ENCODE measurements around the gene PPA2.

PPA2 gene

GRCh38 chr4:105400901-105401677 is 72.8 kb downstream of the PPA2 start:
- in situ Hi-C loops (cut with MboI; ENCODE audit: low sequenced_read_pairs) = no loop called here

DNA sequence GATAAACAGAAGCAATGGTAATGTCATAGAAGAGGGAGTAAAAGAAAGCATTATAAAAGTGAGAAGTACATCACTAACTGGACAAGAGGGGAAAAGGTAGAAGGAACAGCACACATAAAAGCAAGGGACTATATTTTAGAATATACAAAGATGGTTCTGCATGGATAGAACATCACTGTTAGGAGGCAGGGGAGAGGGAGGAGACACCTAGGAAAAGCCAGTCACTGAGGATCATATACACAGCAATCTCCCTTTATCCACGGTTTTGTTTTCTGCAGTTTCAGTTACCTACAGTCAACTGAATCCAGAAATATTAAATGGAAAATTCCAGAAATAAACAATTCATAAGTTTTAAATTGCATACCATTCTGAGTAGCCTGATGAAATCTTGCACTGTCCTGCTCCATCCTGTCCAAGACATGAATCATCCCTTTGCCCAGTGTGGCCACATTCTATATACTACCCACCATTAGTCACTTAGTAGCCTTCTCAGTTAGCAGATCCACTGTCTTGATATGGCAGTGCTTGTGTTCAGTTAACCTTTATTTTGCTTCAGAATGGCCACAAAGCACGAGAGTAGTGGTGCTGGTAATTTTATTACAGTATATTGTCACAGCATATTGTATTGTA is 74.2 kb downstream of the PPA2 start:
- in situ Hi-C loops (cut with MboI; ENCODE audit: low sequenced_read_pairs) = no loop called here

DNA sequence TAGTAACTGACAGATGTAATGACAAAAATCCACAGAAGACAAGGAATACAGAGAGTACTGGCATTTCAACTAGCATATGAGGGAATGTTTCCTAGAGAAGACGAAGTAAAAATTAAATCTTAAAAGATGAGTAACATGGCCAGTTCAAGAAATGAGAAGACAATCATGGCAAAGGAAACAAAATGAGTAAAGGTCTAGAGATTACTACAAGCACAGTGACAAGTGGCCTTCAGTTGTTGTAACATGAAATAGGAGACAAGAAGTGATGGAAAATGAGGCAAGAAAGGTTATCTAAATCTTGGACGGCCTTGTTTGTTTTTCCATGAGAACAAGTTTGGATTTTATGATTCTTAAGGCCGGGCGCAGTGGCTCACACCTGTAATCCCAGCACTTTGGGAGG is 81.0 kb downstream of the PPA2 start:
- in situ Hi-C loops (cut with MboI; ENCODE audit: low sequenced_read_pairs) = no loop called here

DNA sequence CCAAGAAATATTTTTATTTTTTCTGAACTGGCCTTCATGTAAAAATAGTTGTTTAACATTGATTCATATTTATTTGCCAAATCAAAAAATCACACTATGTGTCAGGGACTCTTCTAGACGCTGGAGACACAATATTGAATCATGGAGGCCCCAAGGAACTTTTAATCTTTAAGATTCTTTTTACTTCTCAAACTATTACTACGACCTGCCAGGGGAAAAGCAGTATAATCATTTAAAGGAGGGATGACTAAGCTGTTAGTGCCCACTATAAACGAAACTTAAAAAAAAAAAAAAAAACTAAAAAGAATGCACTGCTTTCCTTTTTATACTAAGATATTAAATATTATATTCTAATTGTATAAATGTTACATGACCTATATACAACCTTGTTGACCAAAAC is 84.7 kb downstream of the PPA2 start:
- in situ Hi-C loops (cut with MboI; ENCODE audit: low sequenced_read_pairs) = no loop called here

- in situ Hi-C loops (cut with MboI; ENCODE audit: low sequenced_read_pairs) = no loop called here
Measured at GRCh38 chr4:105387466-105387865, 86.4 kb downstream of the PPA2 start.

DNA sequence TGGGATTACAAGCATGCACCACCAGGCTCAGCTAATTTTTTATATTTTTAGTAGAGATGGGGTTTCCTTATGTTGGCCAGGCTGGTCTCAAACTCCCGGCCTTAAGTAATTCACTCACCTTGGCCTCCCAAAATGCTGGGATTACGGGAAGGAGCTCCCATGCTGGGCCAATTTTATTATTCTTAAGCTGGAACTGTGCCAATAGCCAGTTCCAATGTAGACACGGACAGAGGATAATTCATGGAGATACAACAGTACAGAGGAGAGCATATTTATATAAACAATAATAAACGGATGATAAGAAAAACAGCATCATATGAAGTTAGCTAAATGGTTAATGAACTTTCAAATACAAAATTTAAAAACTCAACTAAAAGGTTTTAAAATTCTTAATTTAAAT is 87.8 kb downstream of the PPA2 start:
- in situ Hi-C loops (cut with MboI; ENCODE audit: low sequenced_read_pairs) = no loop called here

DNA sequence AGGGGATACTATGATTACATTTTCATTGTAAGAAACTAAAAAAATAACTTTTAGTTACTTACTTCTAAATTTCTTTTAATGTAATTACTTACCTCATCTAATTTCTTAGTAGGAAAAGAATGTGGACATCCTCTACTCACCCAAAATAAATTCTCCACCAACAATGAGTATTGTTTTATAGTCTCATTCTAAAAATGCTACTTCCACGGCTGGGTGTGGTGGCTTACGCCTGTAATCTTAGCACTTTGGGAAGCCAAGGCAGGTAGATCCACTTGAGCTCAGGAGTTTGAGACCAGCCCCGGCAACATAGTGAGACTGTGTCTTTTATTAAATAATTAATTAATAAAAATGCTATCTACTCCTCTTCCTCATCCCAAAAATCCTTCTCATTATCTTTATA is 99.8 kb downstream of the PPA2 start:
- in situ Hi-C loops (cut with MboI; ENCODE audit: low sequenced_read_pairs) = no loop called here

GRCh38 chr4:105373324-105373723 is 100.5 kb downstream of the PPA2 start:
- in situ Hi-C loops (cut with MboI; ENCODE audit: low sequenced_read_pairs) = no loop called here

GRCh38 chr4:105369988-105370387 is 103.9 kb downstream of the PPA2 start:
- in situ Hi-C loops (cut with MboI; ENCODE audit: low sequenced_read_pairs) = no loop called here

- in situ Hi-C loops (cut with MboI; ENCODE audit: low sequenced_read_pairs) = no loop called here
Measured at GRCh38 chr4:105361053-105361452, 112.8 kb downstream of the PPA2 start.

DNA sequence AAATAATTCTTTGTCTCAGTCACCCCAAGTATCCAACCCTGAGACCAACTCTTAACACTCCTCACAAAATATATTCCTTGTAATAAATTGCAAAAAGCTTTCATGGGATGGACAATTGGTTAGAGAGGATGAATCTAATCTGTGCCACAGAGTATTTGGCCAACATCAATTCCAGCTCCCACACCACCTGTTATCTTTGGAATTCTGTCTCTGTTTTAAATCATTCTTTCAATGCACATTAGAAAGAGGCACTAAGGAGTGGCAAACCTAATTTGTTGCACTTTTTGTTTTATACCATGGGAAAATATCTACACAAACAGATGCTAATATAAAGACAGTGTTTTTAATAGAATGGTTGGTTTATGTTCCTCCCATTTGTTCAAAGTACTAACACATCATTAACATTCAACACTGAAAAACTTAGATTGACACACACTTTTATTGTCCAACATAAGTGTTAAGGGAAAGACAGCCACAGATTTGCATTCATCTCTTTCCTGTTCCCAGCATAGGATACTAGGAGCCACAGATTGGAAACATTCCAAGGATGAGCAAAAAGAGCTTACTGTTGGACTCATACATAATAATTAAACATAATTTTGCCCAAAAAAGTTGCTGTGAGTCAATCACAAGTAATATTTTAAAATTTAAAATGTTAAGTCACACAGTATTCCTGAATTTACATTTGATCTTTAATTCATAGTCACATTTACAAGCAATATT is 116.4 kb downstream of the PPA2 start:
- in situ Hi-C loops (cut with MboI; ENCODE audit: low sequenced_read_pairs) = no loop called here

GRCh38 chr4:105356194-105356593 is 117.7 kb downstream of the PPA2 start:
- in situ Hi-C loops (cut with MboI; ENCODE audit: low sequenced_read_pairs) = no loop called here

DNA sequence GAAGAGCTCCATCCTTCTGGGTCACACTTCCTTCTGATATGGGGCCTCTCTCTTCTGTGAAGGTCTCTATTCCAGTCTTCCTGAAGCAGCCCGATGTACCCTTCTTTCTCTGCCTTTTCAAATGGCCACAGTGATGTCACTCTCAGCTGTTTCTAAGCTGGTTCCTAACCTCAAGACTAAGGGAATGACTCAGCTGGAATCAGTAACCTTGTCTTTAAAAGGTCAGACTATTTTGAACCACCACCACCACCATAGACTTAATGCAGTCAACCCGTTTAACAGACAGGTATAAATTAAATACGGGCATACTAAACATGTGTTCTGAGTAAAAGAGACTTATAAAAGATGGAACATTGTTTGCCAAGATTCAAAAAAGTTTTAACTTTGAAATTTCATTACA is 121.0 kb downstream of the PPA2 start:
- in situ Hi-C loops (cut with MboI; ENCODE audit: low sequenced_read_pairs) = no loop called here

- in situ Hi-C loops (cut with MboI; ENCODE audit: low sequenced_read_pairs) = no loop called here
Measured at GRCh38 chr4:105351861-105352260, 122.0 kb downstream of the PPA2 start.

DNA sequence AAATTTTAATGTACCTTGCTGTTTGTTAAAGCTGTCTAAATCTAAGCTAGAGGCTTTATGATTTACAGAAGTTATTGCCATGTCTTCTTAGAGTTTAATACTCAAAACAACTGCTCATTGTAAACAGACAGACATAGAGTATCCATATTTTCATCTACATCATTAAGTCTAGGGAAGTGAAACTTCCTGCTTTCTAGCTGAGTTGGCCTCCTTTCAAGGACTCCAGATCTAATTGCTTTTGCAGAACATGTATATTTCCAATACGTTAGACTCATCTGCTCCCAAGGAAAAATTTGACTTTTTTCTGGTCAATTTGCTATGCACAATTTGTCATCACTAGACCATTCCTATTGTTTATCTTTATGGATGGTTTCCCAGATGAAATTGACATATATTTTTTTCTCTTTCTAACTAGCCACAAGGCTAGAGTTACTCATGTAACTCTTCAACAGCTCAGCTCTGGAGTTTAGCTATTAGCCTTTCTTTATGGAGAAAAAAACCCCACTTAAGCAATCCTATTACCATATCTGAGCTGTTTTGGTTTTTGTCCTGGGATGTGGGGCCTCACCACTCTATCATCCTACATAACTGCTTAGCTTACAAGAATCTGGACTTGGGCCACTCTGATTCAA is 122.9 kb downstream of the PPA2 start:
- in situ Hi-C loops (cut with MboI; ENCODE audit: low sequenced_read_pairs) = no loop called here

GRCh38 chr4:105348719-105349118 is 125.1 kb downstream of the PPA2 start:
- in situ Hi-C loops (cut with MboI; ENCODE audit: low sequenced_read_pairs) = no loop called here

DNA sequence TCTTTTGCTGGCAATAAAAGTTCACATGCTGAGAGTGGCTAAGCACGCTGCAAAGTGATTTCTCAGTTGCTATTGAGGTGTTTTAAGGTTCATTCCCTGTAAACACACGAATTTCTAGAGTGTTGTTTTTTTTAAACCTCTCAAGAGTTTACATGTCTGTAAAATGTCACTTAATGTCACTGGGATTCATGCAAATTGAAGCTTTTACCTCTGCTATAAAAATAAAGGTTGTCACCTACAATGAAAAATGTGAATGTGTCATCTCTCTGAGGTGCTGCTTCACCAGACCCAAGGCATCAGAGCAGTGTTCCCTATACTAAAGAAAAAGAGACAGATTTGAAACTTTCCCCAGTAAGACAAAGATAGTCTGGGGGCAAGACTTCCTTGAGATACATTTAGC is 127.0 kb downstream of the PPA2 start:
- in situ Hi-C loops (cut with MboI; ENCODE audit: low sequenced_read_pairs) = no loop called here

- in situ Hi-C loops (cut with MboI; ENCODE audit: low sequenced_read_pairs) = no loop called here
Measured at GRCh38 chr4:105345838-105346237, 128.0 kb downstream of the PPA2 start.

- in situ Hi-C loops (cut with MboI; ENCODE audit: low sequenced_read_pairs) = no loop called here
Measured at GRCh38 chr4:105345358-105345757, 128.5 kb downstream of the PPA2 start.

- in situ Hi-C loops (cut with MboI; ENCODE audit: low sequenced_read_pairs) = no loop called here
Measured at GRCh38 chr4:105344141-105344540, 129.7 kb downstream of the PPA2 start.

DNA sequence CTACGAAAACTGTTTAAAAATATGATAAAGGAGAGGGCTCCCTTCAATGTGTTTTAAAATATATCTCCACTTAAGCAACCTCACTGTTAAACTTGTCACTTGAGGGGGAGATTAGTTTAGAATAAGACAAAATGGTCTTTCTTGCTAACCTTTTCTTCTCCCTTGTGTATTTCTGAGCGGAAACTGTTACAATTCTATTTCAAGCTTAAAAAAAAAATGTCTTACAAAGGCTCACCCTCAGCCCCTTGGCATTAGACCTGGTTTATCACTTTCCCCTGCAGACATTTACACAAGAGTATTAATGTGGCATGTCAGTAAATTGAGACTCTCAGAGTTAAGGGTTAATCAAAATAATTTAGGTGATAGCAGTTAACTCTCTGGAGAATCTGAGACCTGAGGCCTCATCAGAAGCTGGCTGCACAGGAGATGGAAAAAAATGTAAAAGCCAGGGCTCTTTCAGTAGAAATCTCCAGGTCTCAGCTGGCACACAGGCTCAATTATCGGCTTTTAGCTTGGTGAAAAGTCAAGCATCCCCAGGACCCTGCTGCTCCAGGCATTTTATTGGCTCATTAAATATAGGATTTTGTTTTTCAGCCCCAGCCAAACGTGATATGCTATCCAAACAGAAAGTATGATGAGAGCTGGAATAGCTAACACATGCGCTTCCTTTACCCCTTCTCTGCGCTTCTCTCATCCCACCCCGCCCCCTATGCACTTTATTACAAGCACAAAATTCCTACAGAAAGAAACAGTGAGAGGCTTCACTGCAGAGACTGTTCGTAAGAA is 130.5 kb downstream of the PPA2 start:
- in situ Hi-C loops (cut with MboI; ENCODE audit: low sequenced_read_pairs) = no loop called here

All from HL-60/S4 (cell line).